GM12872 (cell line): Measurements from ENCODE around the gene MACROD2.

Source experiments
- CTCF ChIP-seq: IDR thresholded peaks from 3 replicates; pipeline ENCODE4 v1.5.1; 2011; ENCODE audit warnings: low read depth, mild to moderate bottlenecking, low read length, moderate library complexity; ENCODE audit not compliant: insufficient read depth

MACROD2 gene

GRCh38 chr20:14303651-14304050, 308.3 kb downstream of the MACROD2 start:
- TF ChIP-seq CTCF: no peak

GRCh38 chr20:14304472-14304871, 309.2 kb downstream of the MACROD2 start:
- no peak for TF ChIP-seq CTCF

GRCh38 chr20:14307956-14308355, 312.6 kb downstream of the MACROD2 start:
- TF ChIP-seq CTCF: no peak

- TF ChIP-seq CTCF: no peak
Observed at GRCh38 chr20:14310977-14311627, 315.8 kb downstream of the MACROD2 start.

- TF ChIP-seq CTCF: no peak
Observed at GRCh38 chr20:14312001-14312400, 316.7 kb downstream of the MACROD2 start.

GRCh38 chr20:14313341-14314020, 318.2 kb downstream of the MACROD2 start:
- TF ChIP-seq CTCF: no peak

GRCh38 chr20:14319704-14320103, 324.4 kb downstream of the MACROD2 start:
- no peak for TF ChIP-seq CTCF
